Measurements from ENCODE around the gene EFCAB10.

DNA sequence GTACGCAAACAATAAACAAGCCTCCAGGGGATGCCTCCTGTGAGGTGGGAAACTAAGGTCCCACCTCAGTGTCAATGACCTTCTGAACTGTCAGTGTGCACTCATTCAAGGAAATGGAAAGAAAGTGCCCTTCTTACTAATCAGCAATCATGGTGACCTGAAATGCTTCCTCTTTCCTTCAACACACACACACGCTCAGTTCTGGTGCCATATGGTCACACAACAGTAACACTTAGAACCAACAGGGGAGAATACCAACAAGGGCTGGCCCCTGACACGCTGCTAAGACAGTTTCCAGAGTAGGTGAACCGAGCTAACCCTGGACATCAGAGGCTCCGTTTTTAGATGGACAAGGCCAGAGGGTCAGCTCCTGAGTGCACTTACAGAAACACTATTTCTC is 42.1 kb upstream of the EFCAB10 start:
- no peak for TF ChIP-seq EZH2 (IDR thresholded peaks at IDR 0.05; ENCODE audit: low read length, unreplicated experiment)
- TF ChIP-seq, protein P1, sequence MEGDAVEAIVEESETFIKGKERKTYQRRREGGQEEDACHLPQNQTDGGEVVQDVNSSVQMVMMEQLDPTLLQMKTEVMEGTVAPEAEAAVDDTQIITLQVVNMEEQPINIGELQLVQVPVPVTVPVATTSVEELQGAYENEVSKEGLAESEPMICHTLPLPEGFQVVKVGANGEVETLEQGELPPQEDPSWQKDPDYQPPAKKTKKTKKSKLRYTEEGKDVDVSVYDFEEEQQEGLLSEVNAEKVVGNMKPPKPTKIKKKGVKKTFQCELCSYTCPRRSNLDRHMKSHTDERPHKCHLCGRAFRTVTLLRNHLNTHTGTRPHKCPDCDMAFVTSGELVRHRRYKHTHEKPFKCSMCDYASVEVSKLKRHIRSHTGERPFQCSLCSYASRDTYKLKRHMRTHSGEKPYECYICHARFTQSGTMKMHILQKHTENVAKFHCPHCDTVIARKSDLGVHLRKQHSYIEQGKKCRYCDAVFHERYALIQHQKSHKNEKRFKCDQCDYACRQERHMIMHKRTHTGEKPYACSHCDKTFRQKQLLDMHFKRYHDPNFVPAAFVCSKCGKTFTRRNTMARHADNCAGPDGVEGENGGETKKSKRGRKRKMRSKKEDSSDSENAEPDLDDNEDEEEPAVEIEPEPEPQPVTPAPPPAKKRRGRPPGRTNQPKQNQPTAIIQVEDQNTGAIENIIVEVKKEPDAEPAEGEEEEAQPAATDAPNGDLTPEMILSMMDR (conservative IDR thresholded peaks at IDR 0.05; ENCODE audit: low read depth, low read length), result no peak

All from PC-3 (cell line).